ENCODE measurements around the gene HUWE1. TPM values are rescaled to one million over a fixed set of nuclear protein-coding genes. Genes with fewer than 3 reads are reported as not detected.
"Not testable (repeated sequence)": the region's sequence is repeated elsewhere in the genome, so short reads cannot be mapped to it uniquely, and the experiment has no call there.

HUWE1 gene
- polyA plus RNA-seq, 2 of the 4 experiments (the other 2 are of a cell fraction): 55.7 to 120 TPM

DNA sequence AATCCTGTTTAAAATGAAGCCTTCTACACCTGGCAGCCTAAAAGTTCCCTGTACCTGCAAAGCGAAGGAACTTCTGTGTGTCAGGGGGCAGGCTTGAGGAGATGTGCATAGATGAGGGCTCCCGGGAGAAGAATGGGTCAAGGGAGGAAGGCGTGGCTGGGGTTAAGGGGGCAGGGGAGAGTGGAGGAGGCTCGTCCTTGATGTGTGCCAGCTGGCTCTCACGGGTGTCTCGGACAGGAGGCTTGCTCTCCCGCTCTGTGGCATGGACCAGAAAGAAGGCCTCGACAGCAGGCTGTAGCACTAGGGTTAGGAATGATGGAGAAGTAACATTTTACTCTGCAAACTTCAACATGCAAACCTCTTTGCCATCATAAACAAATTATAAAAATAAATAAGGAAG, 147.7 kb downstream of the HUWE1 start:
- Histone ChIP-seq H3K9me3 (no peaks in the 10 kb centered on the region), H3K4me1 (peaks cover 8% of the 10 kb centered on the region), H3K4me3 (no peak overlapping the region), H3K4me2 (no peak overlapping the region), H3K27ac (no peak overlapping the region)
- no peak for FAIRE-seq
- ATAC-seq: no peak
- no peak for TF ChIP-seq TFCP2L1 (CRISPR knock-in tag; IDR thresholded peaks at IDR 0.05)
- TF ChIP-seq MAFK (IDR thresholded peaks at IDR 0.05; ENCODE audit: partially characterized antibody): no peak
- POLR2A ChIA-PET: no interaction called here
- no peak for DNase-seq (ENCODE audit: low read depth in 1 of 2, low spot score in 1 of 2)
- WGBS (ENCODE audit: missing lambda C conversion rate): 85% methylated on average over 8 of the region's 8 CpGs
- CTCF ChIA-PET: interaction anchor here (1.8 kb wide), 1 partner anchor 222 kb away, joined by 6 read pairs; no protein-coding TSS in a partner anchor

DNA sequence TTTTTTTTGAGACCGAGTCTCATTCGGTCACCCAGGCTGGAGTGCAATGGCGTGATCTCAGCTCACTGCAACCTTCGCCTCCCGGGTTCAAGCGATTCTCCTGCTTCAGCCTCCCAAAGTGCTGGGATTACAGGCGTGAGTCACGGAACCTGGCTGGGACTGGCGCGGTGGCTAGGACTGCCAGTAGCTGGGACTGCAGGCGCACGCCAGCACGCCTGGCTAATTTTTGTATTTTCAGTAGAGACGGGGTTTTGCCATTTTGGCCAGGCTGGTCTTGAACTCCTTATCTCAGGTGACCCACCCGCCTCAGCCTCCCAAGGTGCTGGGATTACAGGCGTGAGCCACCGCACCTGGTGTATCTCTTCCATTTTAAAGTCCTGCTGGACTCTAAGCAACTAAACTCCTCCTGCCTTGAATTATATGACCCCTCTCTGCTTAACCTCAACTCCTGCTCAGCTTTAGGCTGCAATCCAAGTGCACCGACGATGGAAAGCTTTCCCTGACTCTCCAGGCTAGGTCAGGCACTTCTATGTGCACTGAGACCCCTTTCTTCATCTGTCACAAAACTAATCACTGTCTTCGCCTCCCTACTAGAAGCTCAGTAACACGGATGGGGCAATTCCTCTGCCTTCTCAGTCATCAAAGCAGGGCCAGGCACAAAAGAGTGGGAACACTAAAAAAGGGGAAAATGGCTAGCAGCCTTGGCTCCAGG, 155.1 kb downstream of the HUWE1 start:
- H3K27ac ChIP-seq; FAIRE-seq; H3K4me1 ChIP-seq; H3K4me2 ChIP-seq; ATAC-seq; H3K4me3 ChIP-seq; DNase-seq (ENCODE audit: low read depth in 1 of 2, low spot score in 1 of 2); POLR2A ChIA-PET: not testable (repeated sequence)
- peaks cover 12% of the 10 kb centered on the region; the same call in 2 of the 3 replicates for H3K9me3 ChIP-seq
- CTCF ChIA-PET: interaction anchor here (0.6 kb wide), 2 partner anchors 14 to 66 kb away, joined by 3 read pairs; no protein-coding TSS in a partner anchor
- WGBS (ENCODE audit: missing lambda C conversion rate): 93% methylated on average over 18 of the region's 21 CpGs

DNA sequence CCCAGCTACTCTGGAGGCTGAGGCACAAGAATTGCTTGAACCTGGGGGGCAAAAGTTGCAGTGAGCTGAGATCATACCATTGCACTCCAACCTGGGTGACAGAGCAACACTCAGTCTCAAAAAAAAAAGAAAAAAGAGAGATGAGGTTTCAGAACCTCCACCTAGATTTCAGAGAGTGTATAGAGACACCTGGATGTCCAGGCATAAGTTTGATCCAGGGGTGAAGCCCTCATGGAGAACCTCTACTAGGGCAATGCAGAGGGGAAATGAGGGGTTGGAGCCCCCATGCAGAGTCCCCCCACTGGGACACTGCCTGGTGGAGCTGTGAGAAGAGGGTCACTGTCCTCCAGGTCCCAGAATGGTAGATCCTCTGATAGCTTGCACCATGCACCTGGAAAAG, 159.5 kb downstream of the HUWE1 start:
- POLR2A ChIA-PET: no interaction called here
- H3K4me1 ChIP-seq: no peaks in the 10 kb centered on the region
- TF ChIP-seq RNF2 (IDR thresholded peaks at IDR 0.05; ENCODE audit: borderline replicate concordance, low read depth) (no peak), NFE2L2 (conservative IDR thresholded peaks at IDR 0.05; ENCODE audit: low read length) (no peak), HEYL (CRISPR knock-in tag; IDR thresholded peaks at IDR 0.05) (no peak), TP53 (CRISPR knock-in tag; IDR thresholded peaks at IDR 0.05) (no peak), KDM1A (IDR thresholded peaks at IDR 0.05; ENCODE audit: low read depth) (no peak), RCOR1 (IDR thresholded peaks at IDR 0.05; ENCODE audit: low read depth, low read length) (no peak), EP300 (IDR thresholded peaks at IDR 0.05) (no peak), POLR2A (IDR thresholded peaks at IDR 0.05; ENCODE audit: low read length) (no peak), MAZ (IDR thresholded peaks at IDR 0.05; ENCODE audit: borderline replicate concordance, low read depth, low read length) (no peak), NR3C1 (IDR thresholded peaks at IDR 0.05) (no peak), ZC3H11A (IDR thresholded peaks at IDR 0.05) (no peak), RAD21 (conservative IDR thresholded peaks at IDR 0.05 in 1 of 2, IDR thresholded peaks at IDR 0.05 in 1 of 2) (no peak), CEBPB (IDR thresholded peaks at IDR 0.05) (no peak), FOSB (CRISPR knock-in tag; IDR thresholded peaks at IDR 0.05) (no peak)
- TF ChIP-seq, protein P1, sequence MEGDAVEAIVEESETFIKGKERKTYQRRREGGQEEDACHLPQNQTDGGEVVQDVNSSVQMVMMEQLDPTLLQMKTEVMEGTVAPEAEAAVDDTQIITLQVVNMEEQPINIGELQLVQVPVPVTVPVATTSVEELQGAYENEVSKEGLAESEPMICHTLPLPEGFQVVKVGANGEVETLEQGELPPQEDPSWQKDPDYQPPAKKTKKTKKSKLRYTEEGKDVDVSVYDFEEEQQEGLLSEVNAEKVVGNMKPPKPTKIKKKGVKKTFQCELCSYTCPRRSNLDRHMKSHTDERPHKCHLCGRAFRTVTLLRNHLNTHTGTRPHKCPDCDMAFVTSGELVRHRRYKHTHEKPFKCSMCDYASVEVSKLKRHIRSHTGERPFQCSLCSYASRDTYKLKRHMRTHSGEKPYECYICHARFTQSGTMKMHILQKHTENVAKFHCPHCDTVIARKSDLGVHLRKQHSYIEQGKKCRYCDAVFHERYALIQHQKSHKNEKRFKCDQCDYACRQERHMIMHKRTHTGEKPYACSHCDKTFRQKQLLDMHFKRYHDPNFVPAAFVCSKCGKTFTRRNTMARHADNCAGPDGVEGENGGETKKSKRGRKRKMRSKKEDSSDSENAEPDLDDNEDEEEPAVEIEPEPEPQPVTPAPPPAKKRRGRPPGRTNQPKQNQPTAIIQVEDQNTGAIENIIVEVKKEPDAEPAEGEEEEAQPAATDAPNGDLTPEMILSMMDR (IDR thresholded peaks at IDR 0.05): no peak
- TF ChIP-seq, protein P2, sequence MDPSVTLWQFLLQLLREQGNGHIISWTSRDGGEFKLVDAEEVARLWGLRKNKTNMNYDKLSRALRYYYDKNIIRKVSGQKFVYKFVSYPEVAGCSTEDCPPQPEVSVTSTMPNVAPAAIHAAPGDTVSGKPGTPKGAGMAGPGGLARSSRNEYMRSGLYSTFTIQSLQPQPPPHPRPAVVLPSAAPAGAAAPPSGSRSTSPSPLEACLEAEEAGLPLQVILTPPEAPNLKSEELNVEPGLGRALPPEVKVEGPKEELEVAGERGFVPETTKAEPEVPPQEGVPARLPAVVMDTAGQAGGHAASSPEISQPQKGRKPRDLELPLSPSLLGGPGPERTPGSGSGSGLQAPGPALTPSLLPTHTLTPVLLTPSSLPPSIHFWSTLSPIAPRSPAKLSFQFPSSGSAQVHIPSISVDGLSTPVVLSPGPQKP (IDR thresholded peaks at IDR 0.05; ENCODE audit: low read depth, low read length): no peak
- DNase-seq (ENCODE audit: low read depth in 1 of 2, low spot score in 1 of 2) (no peak), ATAC-seq (no peak), FAIRE-seq (no peak)
- H3K27ac ChIP-seq: no peak overlapping the region
- H3K4me2 ChIP-seq: no peak overlapping the region
- CTCF ChIA-PET: no interaction called here
- H3K9me3 ChIP-seq: peaks cover 12% of the 10 kb centered on the region; the same call in 2 of the 3 replicates
- no peak overlapping the region for H3K4me3 ChIP-seq

DNA sequence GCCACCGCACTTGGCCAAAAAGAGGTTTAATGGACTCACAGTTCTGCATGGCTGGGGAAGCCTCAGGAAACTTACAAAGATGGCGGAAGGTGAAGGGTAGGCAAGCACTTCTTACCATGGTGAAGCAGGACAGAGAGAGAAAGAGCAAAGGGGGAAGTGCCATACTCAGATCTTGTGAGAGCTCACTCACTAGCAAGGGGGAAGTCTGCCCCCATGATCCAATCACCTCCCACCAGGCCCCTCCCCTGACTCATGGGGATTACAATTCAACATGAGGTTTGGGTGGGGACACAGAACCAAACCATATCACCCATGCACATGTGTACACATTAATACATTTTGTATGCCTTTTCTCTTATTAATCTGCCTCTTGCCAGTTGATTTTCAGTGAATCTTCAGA, 175.2 kb downstream of the HUWE1 start:
- DNase-seq (ENCODE audit: low read depth in 1 of 2, low spot score in 1 of 2): no peak
- Histone ChIP-seq H3K4me1 (no peaks in the 10 kb centered on the region), H3K4me2 (no peak overlapping the region), H3K4me3 (no peak overlapping the region), H3K9me3 (no peaks in the 10 kb centered on the region), H3K27ac (no peak overlapping the region)
- no peak for FAIRE-seq
- ChIA-PET POLR2A (no interaction called here), CTCF (interaction anchor here (1.0 kb wide), 1 partner anchor 194 kb away, joined by 3 read pairs; no protein-coding TSS in a partner anchor)
- TF ChIP-seq CHD4 (IDR thresholded peaks at IDR 0.05; ENCODE audit: borderline replicate concordance) (no peak), HDAC2 (IDR thresholded peaks at IDR 0.05) (no peak), ZNF302 (CRISPR knock-in tag; IDR thresholded peaks at IDR 0.05) (no peak), KDM1A (IDR thresholded peaks at IDR 0.05; ENCODE audit: low read depth) (no peak), RFX5 (IDR thresholded peaks at IDR 0.05) (no peak)
- no peak for ATAC-seq
- WGBS (ENCODE audit: missing lambda C conversion rate): 90% methylated on average over 2 of the region's 2 CpGs

DNA sequence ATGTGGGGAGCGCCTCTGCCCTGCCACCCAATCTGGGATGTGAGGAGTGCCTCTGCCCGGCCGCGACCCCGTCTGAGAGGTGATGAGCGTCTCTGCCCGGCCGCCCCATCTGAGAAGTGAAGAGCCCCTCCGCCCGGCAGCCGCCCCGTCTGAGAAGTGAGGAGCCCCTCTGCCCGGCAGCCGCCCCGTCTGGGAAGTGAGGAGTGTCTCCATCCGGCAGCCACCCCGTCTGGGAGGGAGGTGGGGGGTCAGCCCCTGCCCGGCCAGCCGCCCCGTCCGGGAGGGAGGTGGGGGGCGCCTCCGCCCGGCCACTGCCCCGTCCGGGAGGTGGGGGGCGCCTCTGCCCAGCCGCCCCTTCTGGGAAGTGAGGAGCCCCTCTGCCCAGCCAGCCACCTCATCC, 182.5 kb downstream of the HUWE1 start:
- CTCF ChIA-PET: not testable (repeated sequence)

More for the DNA sequence above, 182.5 kb downstream of the HUWE1 start:
- H3K27ac ChIP-seq; H3K4me1 ChIP-seq; H3K4me2 ChIP-seq; FAIRE-seq; H3K4me3 ChIP-seq; ATAC-seq; POLR2A ChIA-PET; H3K9me3 ChIP-seq; DNase-seq (ENCODE audit: low read depth in 1 of 2, low spot score in 1 of 2): not testable (repeated sequence)
- 100% methylated on average over 4 of the region's 28 CpGs for WGBS (ENCODE audit: missing lambda C conversion rate)
